Panc1 (cell line): Measurements from ENCODE around the gene CCN5. TPM values are rescaled to one million over a fixed set of nuclear protein-coding genes. Genes with fewer than 3 reads are reported as not detected.

Experiments
- ATAC-seq: fragments of 200-7000 bp; cut with Tn5 transposase; 2 replicates; pipeline ENCODE4 v1.9.1; 2020; ENCODE audit warnings: mild to moderate bottlenecking, moderate library complexity
- BruUV-seq: library from RNA; stranded (reverse); fragments of 400-500 nt; replicated peaks from 2 replicates; lab custom pipeline; 2021; lab: Mats Ljungman, UMichigan
- CTCF ChIA-PET: fragments of 300-600 bp; sonication (Branson Sonifier 250); formaldehyde crosslinking; loops from one replicate; lab custom pipeline; 2022; ENCODE audit warnings: antibody characterized with exemption; lab: Charles Lee
- POLR2A ChIA-PET: fragments of 300-600 bp; sonication (Branson Sonifier 250); formaldehyde crosslinking; loops from one replicate; lab custom pipeline; 2022; ENCODE audit warnings: antibody characterized with exemption; lab: Charles Lee
- DNase-seq: peaks from one replicate; pipeline ENCODE4 v3.0.0-alpha.2; 2010; ENCODE audit warnings: low read depth, low spot score
- H3K27ac ChIP-seq: 2 replicates; pipeline ENCODE4 v1.5.1; 2011; ENCODE audit warnings: mild to moderate bottlenecking, low read length, inconsistent platforms
- H3K27me3 ChIP-seq: fragments of 200-500 bp; sonication (Bioruptor generic); 2 replicates; pipeline ENCODE4 v1.6.0; 2014; ENCODE audit warnings: low read length, inconsistent platforms; ENCODE audit not compliant: control insufficient read depth, insufficient read depth
- H3K36me3 ChIP-seq: fragments of 200-500 bp; sonication (Bioruptor generic); 2 replicates; pipeline ENCODE4 v1.5.1; 2014; ENCODE audit warnings: inconsistent platforms, mild to moderate bottlenecking, low read length, moderate library complexity; ENCODE audit not compliant: control insufficient read depth, insufficient read depth
- H3K4me1 ChIP-seq: 2 replicates; pipeline ENCODE4 v1.5.1; 2011; ENCODE audit warnings: inconsistent platforms, mild to moderate bottlenecking, low read length, moderate library complexity; ENCODE audit not compliant: control insufficient read depth, insufficient read depth
- H3K4me3 ChIP-seq, 2 experiments: 2 replicates each; pipeline ENCODE4 v1.5.1; 2011 to 2012; ENCODE audit warnings: low read depth in 2 of 2, low read length in 2 of 2, mild to moderate bottlenecking in 2 of 2, inconsistent platforms in 1 of 2, moderate library complexity in 1 of 2
- H3K9me3 ChIP-seq: fragments of 200-500 bp; sonication (Bioruptor generic); 2 replicates; pipeline ENCODE4 v1.5.1; 2014; ENCODE audit warnings: low read depth, mild to moderate bottlenecking, inconsistent platforms, low read length, moderate library complexity; ENCODE audit not compliant: control insufficient read depth, insufficient read depth
- CTCF ChIP-seq: fragments of 450-650 bp; IDR thresholded peaks from 2 replicates; pipeline ENCODE4 v1.5.1; 2017; ENCODE audit warnings: mild to moderate bottlenecking
- POLR2AphosphoS5 ChIP-seq: IDR thresholded peaks from 2 replicates; pipeline ENCODE4 v1.6.1; 2012; ENCODE audit warnings: mild to moderate bottlenecking, low read depth, low read length, moderate library complexity
- REST ChIP-seq, 2 experiments: IDR thresholded peaks; 2 replicates each; pipeline ENCODE4 v1.6.1; 2011 to 2012; ENCODE audit warnings: low read depth in 2 of 2, control low read depth in 1 of 2, low read length in 1 of 2, mild to moderate bottlenecking in 1 of 2, moderate library complexity in 1 of 2; ENCODE audit not compliant: insufficient read depth in 1 of 2
- SIN3A ChIP-seq: IDR thresholded peaks from 2 replicates; pipeline ENCODE4 v1.6.1; 2012; ENCODE audit warnings: low read depth, mild to moderate bottlenecking, low read length, moderate library complexity, borderline replicate concordance; ENCODE audit not compliant: insufficient read depth
- TCF7L2 ChIP-seq: IDR thresholded peaks from 2 replicates; pipeline ENCODE4 v1.6.1; 2011; ENCODE audit warnings: mild to moderate bottlenecking, low read depth, low read length, inconsistent platforms
- in situ Hi-C: cut with HindIII; loops from 2 replicates; pipeline ENCODE4 v1.10.0; 2016; ENCODE audit warnings: low sequenced_read_pairs, low pct_unique_long_range_greater_than_20kb
- intact Hi-C: fragments of 100-400 bp; cut with micrococcal nuclease; formaldehyde crosslinking; loops from one replicate; pipeline ENCODE4 v1.10.0; 2022; ENCODE audit not compliant: unreplicated experiment
- total RNA-seq: library from RNA; stranded (reverse); gene quantifications from one replicate; pipeline ENCODE4 v1.2.1, GENCODE V29; 2021; ENCODE audit not compliant: unreplicated experiment

Gene CCN5
- total RNA-seq, 1 experiment from 2014 or later: 15.2 TPM

- DNase-seq (no peak), ATAC-seq (no peak)
- Histone ChIP-seq H3K27me3 (no peaks in the 10 kb centered on the region), H3K36me3 (no peaks in the 10 kb centered on the region), H3K4me3 (no peak overlapping the region), H3K9me3 (no peaks in the 10 kb centered on the region), H3K27ac (peak overlapping the region; percentile 62), H3K4me1 (peaks cover 60% of the 10 kb centered on the region)
- TF ChIP-seq SIN3A (no peak), CTCF (no peak), TCF7L2 (no peak), POLR2AphosphoS5 (no peak), REST (IDR thresholded peaks at IDR 0.05; ENCODE audit: insufficient read depth in 1 of 2, low read depth in 2 of 2, low read length in 1 of 2) (no peak)
- CTCF ChIA-PET: interaction anchor here (0.7 to 1.2 kb wide), 2 partner anchors 10 to 24 kb away, joined by 5 read pairs; no protein-coding TSS in a partner anchor
- in situ Hi-C loops (no loop called here), intact Hi-C loops (no loop called here)
- no TSS peak for BruUV-seq
- POLR2A ChIA-PET: interaction anchor here (0.7 kb wide), 1 partner anchor 223 kb away, joined by 6 read pairs; no protein-coding TSS in a partner anchor
Observed at GRCh38 chr20:44721785-44722054, 6.6 kb downstream of the CCN5 start.

GRCh38 chr20:44722990-44723389 lies 7.8 kb downstream of the CCN5 start:
- Histone ChIP-seq H3K27ac (peak overlapping the region; percentile 62), H3K36me3 (no peaks in the 10 kb centered on the region), H3K9me3 (no peaks in the 10 kb centered on the region), H3K27me3 (no peaks in the 10 kb centered on the region), H3K4me1 (peaks cover 57% of the 10 kb centered on the region), H3K4me3 (no peak overlapping the region)
- DNase-seq: no peak
- CTCF ChIA-PET: no interaction called here
- POLR2A ChIA-PET: interaction anchor here (1.3 kb wide), 1 partner anchor 20 kb away, joined by 3 read pairs; no protein-coding TSS in a partner anchor
- intact Hi-C loops: no loop called here
- BruUV-seq: no TSS peak
- no peak for TF ChIP-seq TCF7L2
- no peak for TF ChIP-seq POLR2AphosphoS5
- no peak for TF ChIP-seq CTCF
- no peak for TF ChIP-seq REST (IDR thresholded peaks at IDR 0.05; ENCODE audit: insufficient read depth in 1 of 2, low read depth in 2 of 2, low read length in 1 of 2)
- no peak for TF ChIP-seq SIN3A
- ATAC-seq: no peak
- in situ Hi-C loops: no loop called here
